TTC549 (cell line): ENCODE data around the gene MT1A.
"Not testable (repeated sequence)": the region's sequence is repeated elsewhere in the genome, so short reads cannot be mapped to it uniquely, and the experiment has no call there.

Source experiments
- FAIRE-seq: peaks from 2 replicates; lab custom pipeline; 2012; peaks lifted over from hg19 to GRCh38; lab: Jason Lieb, UNC

Gene MT1A

GRCh38 chr16:56610609-56611111, 27.8 kb upstream of the MT1A start:
- FAIRE-seq: no peak

- FAIRE-seq: no peak
Observed at GRCh38 chr16:56611281-56611833, 27.1 kb upstream of the MT1A start.

- FAIRE-seq: no peak
Observed at GRCh38 chr16:56613706-56614105, 24.8 kb upstream of the MT1A start.

GRCh38 chr16:56614549-56614991, 23.9 kb upstream of the MT1A start:
- FAIRE-seq: no peak

- no peak for FAIRE-seq
Observed at GRCh38 chr16:56615353-56615752, 23.1 kb upstream of the MT1A start.

GRCh38 chr16:56616608-56617211, 21.8 kb upstream of the MT1A start:
- FAIRE-seq: no peak

- FAIRE-seq: no peak
Observed at GRCh38 chr16:56617212-56618085, 21.0 kb upstream of the MT1A start.

GRCh38 chr16:56618138-56618537, 20.3 kb upstream of the MT1A start:
- FAIRE-seq: no peak

GRCh38 chr16:56620339-56620897, 18.0 kb upstream of the MT1A start:
- FAIRE-seq: no peak

GRCh38 chr16:56621665-56622445, 16.6 kb upstream of the MT1A start:
- not testable (repeated sequence) for FAIRE-seq

- FAIRE-seq: not testable (repeated sequence)
Observed at GRCh38 chr16:56623184-56623583, 15.3 kb upstream of the MT1A start.

- FAIRE-seq: no peak
Observed at GRCh38 chr16:56623637-56624036, 14.8 kb upstream of the MT1A start.

- no peak for FAIRE-seq
Observed at GRCh38 chr16:56625140-56625942, 13.1 kb upstream of the MT1A start, which contains the start of gene MT1E. TSS of gene MT1E (plus strand) at chr16:56625781. CDS start at chr16:56625852, 71 bp downstream.

- FAIRE-seq: no peak
Observed at GRCh38 chr16:56625943-56626654, 12.4 kb upstream of the MT1A start.

GRCh38 chr16:56626685-56627084, 11.8 kb upstream of the MT1A start:
- no peak for FAIRE-seq

- no peak for FAIRE-seq
Observed at GRCh38 chr16:56628486-56629350, 9.7 kb upstream of the MT1A start.

GRCh38 chr16:56629531-56629930, 8.9 kb upstream of the MT1A start:
- FAIRE-seq: no peak

GRCh38 chr16:56630134-56630533, 8.3 kb upstream of the MT1A start:
- FAIRE-seq: no peak

- FAIRE-seq: no peak
Observed at GRCh38 chr16:56631197-56631596, 7.3 kb upstream of the MT1A start.

- FAIRE-seq: no peak
Observed at GRCh38 chr16:56631832-56632155, 6.7 kb upstream of the MT1A start.
